Ishikawa (cell line): ENCODE data around the gene XAB2.

ENCODE experiments used
- CEBPB ChIP-seq: IDR thresholded peaks from 2 replicates; pipeline ENCODE4 v1.6.1; 2012
- CREB1 ChIP-seq: IDR thresholded peaks from 2 replicates; pipeline ENCODE4 v1.6.1; 2012; ENCODE audit warnings: low read depth
- EGR1 ChIP-seq: IDR thresholded peaks from 2 replicates; pipeline ENCODE4 v1.6.1; 2012
- EP300 ChIP-seq: IDR thresholded peaks from 2 replicates; pipeline ENCODE4 v1.6.1; 2012; ENCODE audit warnings: borderline replicate concordance
- FOXM1 ChIP-seq: IDR thresholded peaks from 2 replicates; pipeline ENCODE4 v1.6.1; 2012; ENCODE audit warnings: low read depth, borderline replicate concordance
- MAX ChIP-seq: IDR thresholded peaks from 2 replicates; pipeline ENCODE4 v1.6.1; 2012
- NFIC ChIP-seq: IDR thresholded peaks from 2 replicates; pipeline ENCODE4 v1.6.1; 2012
- RAD21 ChIP-seq: IDR thresholded peaks from 2 replicates; pipeline ENCODE4 v1.6.1; 2012; ENCODE audit warnings: low read depth
- REST ChIP-seq: IDR thresholded peaks from 2 replicates; pipeline ENCODE4 v1.6.1; 2012; ENCODE audit warnings: low read depth, mild to moderate bottlenecking
- TAF1 ChIP-seq: IDR thresholded peaks from 2 replicates; pipeline ENCODE4 v1.6.1; 2012; ENCODE audit warnings: low read depth, mild to moderate bottlenecking
- TCF12 ChIP-seq: IDR thresholded peaks from 2 replicates; pipeline ENCODE4 v1.6.1; 2012; ENCODE audit warnings: low read depth
- TEAD4 ChIP-seq: IDR thresholded peaks from 2 replicates; pipeline ENCODE4 v1.6.1; 2012
- USF1 ChIP-seq: IDR thresholded peaks from 2 replicates; pipeline ENCODE4 v1.6.1; 2012
- YY1 ChIP-seq: IDR thresholded peaks from 2 replicates; pipeline ENCODE4 v1.6.1; 2012; ENCODE audit warnings: low read depth
- ZBTB7A ChIP-seq: IDR thresholded peaks from 2 replicates; pipeline ENCODE4 v1.6.1; 2012; ENCODE audit warnings: low read depth

XAB2 gene

GRCh38 chr19:7645163-7645562 lies 15.8 kb upstream of the XAB2 start:
- TF ChIP-seq EP300 (no peak), EGR1 (no peak), TAF1 (no peak), USF1 (no peak), RAD21 (no peak), FOXM1 (no peak), ZBTB7A (no peak), REST (no peak), CREB1 (no peak), NFIC (no peak), TEAD4 (no peak), MAX (no peak), CEBPB (no peak), YY1 (no peak), TCF12 (no peak)

- TF ChIP-seq NFIC (no peak), RAD21 (no peak), TCF12 (no peak), CREB1 (no peak), REST (no peak), EGR1 (no peak), EP300 (no peak), YY1 (no peak), CEBPB (no peak), USF1 (no peak), TAF1 (no peak), FOXM1 (no peak), MAX (no peak), TEAD4 (no peak), ZBTB7A (no peak)
Observed at GRCh38 chr19:7644550-7644877, 15.2 kb upstream of the XAB2 start.

- TF ChIP-seq TCF12 (no peak), USF1 (no peak), RAD21 (no peak), EP300 (no peak), MAX (no peak), ZBTB7A (no peak), CEBPB (no peak), TEAD4 (no peak), NFIC (no peak), EGR1 (no peak), TAF1 (no peak), YY1 (no peak), FOXM1 (no peak), REST (no peak), CREB1 (no peak)
Observed at GRCh38 chr19:7643031-7643415, 13.7 kb upstream of the XAB2 start.
